Activated gamma-delta T cell treated with anti-CD3 and anti-CD28 coated beads, Interleukin-2, amount 50 U/mL, for 16 hours (primary cell): ENCODE data around the gene TKT.
"Not testable (repeated sequence)": the region's sequence is repeated elsewhere in the genome, so short reads cannot be mapped to it uniquely, and the experiment has no call there.

Experiments used
- DNase-seq: peaks from one replicate; pipeline ENCODE4 v3.0.0-alpha.2; 2020; ENCODE audit warnings: low read depth

TKT gene

GRCh38 chr3:53255775-53256703 is at the start of gene TKT:
TSS of gene TKT (minus strand) at chr3:53256022. CDS start at chr3:53255942, 80 bp downstream.
- peak; percentile 66 for DNase-seq

GRCh38 chr3:53303957-53304356 is 48.1 kb upstream of the TKT start:
- DNase-seq: no peak

GRCh38 chr3:53303549-53303948 is 47.7 kb upstream of the TKT start:
- no peak for DNase-seq

GRCh38 chr3:53300826-53301225 is 45.0 kb upstream of the TKT start:
- DNase-seq: no peak

GRCh38 chr3:53299611-53300023 is 43.8 kb upstream of the TKT start:
- DNase-seq: not testable (repeated sequence)

GRCh38 chr3:53295410-53295809 is 39.6 kb upstream of the TKT start:
- no peak for DNase-seq

GRCh38 chr3:53293867-53294266 is 38.0 kb upstream of the TKT start:
- no peak for DNase-seq

- DNase-seq: no peak
These were observed 32.4 kb upstream of the TKT start for GRCh38 chr3:53288214-53288613.

GRCh38 chr3:53287131-53287629 is 31.4 kb upstream of the TKT start:
- DNase-seq: no peak

GRCh38 chr3:53286727-53287126 is 30.9 kb upstream of the TKT start:
- no peak for DNase-seq

- no peak for DNase-seq
These were observed 26.8 kb upstream of the TKT start for GRCh38 chr3:53282581-53282980.

GRCh38 chr3:53278667-53279066 is 22.8 kb upstream of the TKT start:
- DNase-seq: no peak

- no peak for DNase-seq
These were observed 19.2 kb upstream of the TKT start for GRCh38 chr3:53274938-53275605.

GRCh38 chr3:53273146-53273670 is 17.4 kb upstream of the TKT start:
- no peak for DNase-seq

- DNase-seq: no peak
These were observed 14.4 kb upstream of the TKT start for GRCh38 chr3:53269888-53270880.

GRCh38 chr3:53269193-53269592 is 13.4 kb upstream of the TKT start:
- not testable (repeated sequence) for DNase-seq

- DNase-seq: no peak
These were observed 11.9 kb upstream of the TKT start for GRCh38 chr3:53267766-53268165.

GRCh38 chr3:53264718-53265117 is 8.9 kb upstream of the TKT start:
- no peak for DNase-seq

- no peak for DNase-seq
These were observed 8.1 kb upstream of the TKT start for GRCh38 chr3:53263907-53264306.

- DNase-seq: no peak
These were observed 5.9 kb upstream of the TKT start for GRCh38 chr3:53261712-53262111.

- DNase-seq: no peak
These were observed 4.5 kb upstream of the TKT start for GRCh38 chr3:53260286-53260785.
